GM12878 (cell line): ENCODE data around the gene DNAAF1.

ENCODE experiments used
- ATF7 ChIP-seq: fragments of 450-650 bp; IDR thresholded peaks from 2 replicates; pipeline ENCODE4 v1.6.1; 2016; ENCODE audit warnings: low read depth, mild to moderate bottlenecking
- BRCA1 ChIP-seq: IDR thresholded peaks from 2 replicates; pipeline ENCODE4 v1.6.1; 2011; ENCODE audit warnings: low read depth, low read length, improper control_type of control experiment
- ESRRA ChIP-seq: IDR thresholded peaks from 2 replicates; pipeline ENCODE4 v1.6.1; 2012; ENCODE audit warnings: mild to moderate bottlenecking, low read length, improper control_type of control experiment

GRCh38 chr16:84186685-84187437, 41.8 kb downstream of the DNAAF1 start, which contains the start of gene TAF1C:
- TF ChIP-seq ATF7 (no peak), BRCA1 (0 out of 2 replicates have a peak, but pooled peaks have one; percentile 24), ESRRA (no peak)
